SJSA1 (cell line): ENCODE data around the gene POTEH. TPM values are rescaled to one million over a fixed set of nuclear protein-coding genes. Genes with fewer than 3 reads are reported as not detected.
"Not testable (repeated sequence)": the region's sequence is repeated elsewhere in the genome, so short reads cannot be mapped to it uniquely, and the experiment has no call there.

Source experiments
- DNase-seq, 2 experiments: peaks; one replicate each; pipeline ENCODE4 v3.0.0-alpha.2; 2015 to 2020; ENCODE audit warnings: low spot score in 2 of 2, low read depth in 1 of 2
- H3K27ac ChIP-seq: fragments of 250-450 bp; sonication (Bioruptor Pico); 2 replicates; pipeline ENCODE4 v1.5.1; 2020; ENCODE audit warnings: mild to moderate bottlenecking, moderate library complexity
- H3K27me3 ChIP-seq: fragments of 250-450 bp; sonication (Bioruptor Pico); replicated peaks from 2 replicates; pipeline ENCODE4 v1.5.1; 2020; ENCODE audit warnings: mild to moderate bottlenecking, moderate library complexity
- H3K36me3 ChIP-seq: fragments of 250-450 bp; sonication (Bioruptor Pico); 2 replicates; pipeline ENCODE4 v1.5.1; 2020; ENCODE audit warnings: mild to moderate bottlenecking
- H3K4me1 ChIP-seq: fragments of 250-450 bp; sonication (Bioruptor Pico); replicated peaks from 2 replicates; pipeline ENCODE4 v1.6.1; 2021; ENCODE audit warnings: mild to moderate bottlenecking
- H3K4me3 ChIP-seq: fragments of 250-450 bp; sonication (Bioruptor Pico); 2 replicates; pipeline ENCODE4 v1.5.1; 2020; ENCODE audit warnings: mild to moderate bottlenecking
- H3K9me3 ChIP-seq: fragments of 250-450 bp; sonication (Bioruptor Pico); replicated peaks from 2 replicates; pipeline ENCODE4 v1.5.1; 2020; ENCODE audit warnings: mild to moderate bottlenecking
- total RNA-seq: library from RNA; depleted of rRNA; stranded (reverse); fragments of >200 nt; shearing (Covaris generic); gene quantifications from 2 replicates; pipeline ENCODE4 v1.2.3, GENCODE V29; 2014; rRNA removed

POTEH gene
- total RNA-seq = not detected in 2 replicates

- not testable (repeated sequence) for H3K27ac ChIP-seq, H3K27me3 ChIP-seq, H3K36me3 ChIP-seq, H3K4me3 ChIP-seq, H3K9me3 ChIP-seq, H3K4me1 ChIP-seq, DNase-seq
These were observed at the start of gene POTEH for GRCh38 chr22:15689749-15690125. Gene POTEH (plus strand): TSS chr22:15690026. CDS start chr22:15690078, 52 bp downstream.

- H3K4me3 ChIP-seq = not testable (repeated sequence)
These were observed 47.5 kb upstream of the POTEH start for GRCh38 chr22:15642288-15642861.

DNA sequence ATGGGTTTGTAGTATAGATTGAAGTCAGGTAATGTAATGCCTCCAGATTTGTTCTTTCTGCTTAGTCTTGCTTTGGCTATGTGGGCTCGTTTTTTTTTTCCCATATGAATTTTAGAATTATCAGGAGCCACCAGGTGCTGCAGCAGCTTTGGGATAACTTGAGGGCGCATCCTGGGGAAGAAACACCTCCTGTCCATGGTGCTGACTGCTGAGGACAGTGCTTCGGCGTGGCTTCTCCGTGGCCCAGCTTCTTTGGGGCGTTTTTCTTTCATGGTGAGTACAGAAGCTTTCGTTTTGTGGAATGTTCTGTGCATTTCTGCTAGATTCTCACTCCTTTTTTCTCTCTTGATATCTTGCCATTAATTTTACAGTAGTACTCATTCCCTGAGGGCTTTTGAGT, 37.9 kb upstream of the POTEH start:
- H3K4me1 ChIP-seq, H3K27ac ChIP-seq, H3K9me3 ChIP-seq, H3K36me3 ChIP-seq, H3K27me3 ChIP-seq, DNase-seq, H3K4me3 ChIP-seq: not testable (repeated sequence)

More at GRCh38 chr22:15642288-15642861, 47.5 kb upstream of the POTEH start:
- H3K27me3 ChIP-seq, H3K9me3 ChIP-seq, H3K4me1 ChIP-seq, DNase-seq, H3K36me3 ChIP-seq, H3K27ac ChIP-seq: not testable (repeated sequence)

DNA sequence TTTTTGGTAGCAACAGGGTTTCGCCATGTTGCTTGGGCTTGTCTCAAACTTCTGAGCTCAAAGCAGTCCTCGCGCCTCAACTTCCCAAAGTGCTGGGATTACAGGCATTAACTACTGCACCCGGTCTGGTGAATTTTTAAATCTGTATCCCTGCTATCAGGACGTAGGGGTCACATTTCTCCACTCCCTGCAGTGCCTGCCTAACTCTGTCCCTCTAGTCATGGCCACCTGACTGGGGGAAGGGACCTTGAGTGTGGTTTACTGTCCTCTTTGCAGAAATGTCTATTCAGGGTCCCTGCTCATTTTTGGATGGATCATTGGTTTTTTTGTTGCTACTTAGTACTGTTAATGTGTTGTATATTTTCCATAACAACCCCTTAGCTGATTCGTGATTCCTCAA, 37.1 kb upstream of the POTEH start:
- not testable (repeated sequence) for H3K27me3 ChIP-seq, H3K9me3 ChIP-seq, H3K36me3 ChIP-seq, H3K4me3 ChIP-seq, H3K4me1 ChIP-seq, DNase-seq, H3K27ac ChIP-seq

DNA sequence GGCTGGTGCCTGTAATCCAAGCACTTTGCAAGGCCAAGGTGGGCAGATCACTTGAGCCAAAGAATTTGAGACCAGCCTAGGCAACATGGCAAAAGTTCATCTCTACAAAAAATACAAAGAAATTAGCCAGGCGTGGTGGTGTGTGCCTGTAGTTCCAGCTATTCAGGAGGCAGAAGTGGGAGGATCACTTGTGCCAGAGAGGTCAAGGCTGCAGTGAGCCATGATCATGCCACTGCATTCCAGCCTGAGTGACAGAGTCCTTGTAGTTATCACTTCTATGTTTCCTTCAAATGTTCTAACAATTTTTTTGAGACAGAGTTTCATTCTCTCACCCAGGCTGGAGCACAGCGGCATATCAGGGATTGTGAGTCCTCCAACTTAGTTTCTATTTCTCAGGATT, 36.6 kb upstream of the POTEH start:
- H3K9me3 ChIP-seq, H3K27ac ChIP-seq, H3K4me1 ChIP-seq, H3K36me3 ChIP-seq, H3K4me3 ChIP-seq, DNase-seq, H3K27me3 ChIP-seq: not testable (repeated sequence)

DNA sequence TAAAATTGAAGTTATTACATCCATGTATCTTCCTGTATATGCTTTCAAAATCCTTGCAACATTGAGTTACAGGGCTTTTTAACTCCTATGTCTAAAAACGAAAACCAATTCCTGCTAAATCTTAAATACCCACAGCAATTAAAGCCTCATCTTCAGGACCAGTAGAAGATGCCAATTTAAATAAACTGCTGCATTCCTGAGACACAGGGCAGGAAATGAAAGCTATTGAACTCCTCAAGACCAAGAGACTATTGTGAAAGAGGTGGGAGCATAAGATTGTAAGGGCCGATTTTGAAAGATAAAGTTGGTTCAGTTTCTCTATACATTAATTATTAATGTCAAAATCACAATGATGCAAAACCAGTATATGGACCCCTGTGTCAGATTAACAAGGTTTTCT, 28.7 kb upstream of the POTEH start:
- H3K4me1 ChIP-seq, H3K9me3 ChIP-seq, H3K36me3 ChIP-seq, DNase-seq, H3K27me3 ChIP-seq, H3K27ac ChIP-seq, H3K4me3 ChIP-seq: not testable (repeated sequence)

DNA sequence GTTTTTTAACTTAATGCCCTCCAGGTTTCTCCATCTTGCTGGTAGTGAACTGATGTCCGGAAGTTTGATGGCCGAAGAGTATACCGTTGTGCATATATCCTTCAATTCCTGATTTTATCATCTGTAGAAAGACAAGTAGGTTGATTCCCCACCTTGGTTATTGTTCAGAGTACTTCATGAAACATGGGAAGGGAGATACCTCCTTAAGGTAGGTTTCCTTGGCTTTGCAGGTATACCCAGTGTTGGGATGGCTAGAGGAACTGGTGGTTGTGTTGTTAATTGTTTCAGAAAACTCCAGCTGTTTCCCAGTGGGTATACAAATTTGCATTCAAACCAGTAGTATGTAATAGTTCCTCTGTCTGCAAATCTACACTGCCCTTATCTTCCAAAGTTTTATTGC, 25.1 kb upstream of the POTEH start:
- not testable (repeated sequence) for H3K9me3 ChIP-seq, DNase-seq, H3K36me3 ChIP-seq, H3K27ac ChIP-seq, H3K4me1 ChIP-seq, H3K27me3 ChIP-seq, H3K4me3 ChIP-seq

- H3K27ac ChIP-seq, DNase-seq, H3K9me3 ChIP-seq, H3K4me3 ChIP-seq, H3K36me3 ChIP-seq, H3K4me1 ChIP-seq, H3K27me3 ChIP-seq: not testable (repeated sequence)
These were observed 24.3 kb upstream of the POTEH start for GRCh38 chr22:15665478-15665877.

DNA sequence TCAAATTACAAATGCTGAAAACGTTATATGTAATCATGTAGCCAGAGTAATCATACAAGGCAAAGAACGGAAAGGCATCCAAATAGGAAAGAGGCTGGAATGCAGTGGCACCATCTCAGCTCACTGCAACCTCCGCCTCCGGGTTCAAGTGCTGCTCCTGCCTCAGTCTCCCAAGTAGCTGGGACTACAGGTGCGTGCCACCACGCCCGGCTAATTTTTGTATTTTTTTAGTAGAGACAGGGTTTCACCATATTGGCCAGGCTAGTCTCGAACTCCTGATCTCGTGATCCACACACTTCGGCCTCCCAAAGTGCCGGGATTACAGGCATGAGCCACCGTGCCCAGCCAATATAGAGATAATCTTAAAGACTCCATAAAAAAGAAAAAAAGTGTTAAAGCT, 20.4 kb upstream of the POTEH start:
- H3K4me1 ChIP-seq, H3K27ac ChIP-seq, DNase-seq, H3K9me3 ChIP-seq, H3K4me3 ChIP-seq, H3K27me3 ChIP-seq, H3K36me3 ChIP-seq: not testable (repeated sequence)

GRCh38 chr22:15679702-15680101, 10.1 kb upstream of the POTEH start:
- H3K36me3 ChIP-seq, H3K27me3 ChIP-seq, H3K4me3 ChIP-seq, H3K9me3 ChIP-seq, DNase-seq, H3K27ac ChIP-seq, H3K4me1 ChIP-seq: not testable (repeated sequence)

GRCh38 chr22:15684115-15684514, 5.7 kb upstream of the POTEH start:
- not testable (repeated sequence) for H3K27me3 ChIP-seq, H3K36me3 ChIP-seq, H3K9me3 ChIP-seq, H3K27ac ChIP-seq, H3K4me1 ChIP-seq, H3K4me3 ChIP-seq, DNase-seq

GRCh38 chr22:15684695-15685094, 5.1 kb upstream of the POTEH start:
- not testable (repeated sequence) for H3K36me3 ChIP-seq, DNase-seq, H3K27me3 ChIP-seq, H3K27ac ChIP-seq, H3K4me1 ChIP-seq, H3K9me3 ChIP-seq, H3K4me3 ChIP-seq

- DNase-seq, H3K36me3 ChIP-seq, H3K4me1 ChIP-seq, H3K9me3 ChIP-seq, H3K27me3 ChIP-seq, H3K27ac ChIP-seq, H3K4me3 ChIP-seq: not testable (repeated sequence)
These were observed 4.2 kb upstream of the POTEH start for GRCh38 chr22:15685641-15686040.

GRCh38 chr22:15687086-15687485, 2.7 kb upstream of the POTEH start:
- not testable (repeated sequence) for H3K4me3 ChIP-seq, H3K27me3 ChIP-seq, H3K4me1 ChIP-seq, H3K9me3 ChIP-seq, H3K27ac ChIP-seq, DNase-seq, H3K36me3 ChIP-seq

DNA sequence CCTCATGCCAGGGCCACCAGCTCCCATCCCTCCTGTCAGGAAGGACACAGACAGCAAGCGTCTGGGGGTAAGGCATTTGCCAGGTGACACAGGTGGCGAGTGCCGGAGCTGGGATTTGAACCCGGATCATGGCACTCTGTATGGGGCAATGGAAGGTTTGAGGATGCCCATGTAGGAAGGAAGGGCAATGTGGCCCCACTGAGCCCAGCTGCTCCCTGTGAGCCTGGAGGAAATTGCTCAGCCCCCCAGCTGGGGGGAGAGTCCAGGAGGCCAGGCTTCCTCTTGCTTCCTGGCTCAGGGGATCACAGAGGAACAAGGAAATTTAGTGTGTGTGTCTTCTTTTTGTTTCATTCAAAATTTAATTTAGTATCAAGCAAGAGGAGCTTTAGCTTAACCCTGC, 2.1 kb upstream of the POTEH start:
- H3K4me3 ChIP-seq, DNase-seq, H3K9me3 ChIP-seq, H3K27me3 ChIP-seq, H3K36me3 ChIP-seq, H3K4me1 ChIP-seq, H3K27ac ChIP-seq: not testable (repeated sequence)
